ENCODE measurements around the gene KAT8. TPM values are rescaled to one million over a fixed set of nuclear protein-coding genes. Genes with fewer than 3 reads are reported as not detected.
A peak's percentile ranks its signal among the peaks of the same experiment; 100 is the strongest.

The KAT8 gene
- total and polyA plus RNA-seq, 4 donors: 24.3 to 65.7 (median 56.4) TPM

- H3K9me3 ChIP-seq (ENCODE audit: control insufficient read depth, low read length): no peaks in the 10 kb centered on the region
- intact Hi-C loops (cut with DNase I): loop anchor here in 1 of 2 donors (10.0 kb wide), 2 partner anchors 92 to 122 kb away; partner anchors contain the start of genes HSD3B7 and SETD1A
- no peak overlapping the region for H3K27ac ChIP-seq (ENCODE audit: low read depth in 1 of 2, low read length in 2 of 2)
- peaks cover 0 to 3% of the 10 kb centered on the region in 2 donors for H3K4me1 ChIP-seq (ENCODE audit: control insufficient read depth in 1 of 2, insufficient read depth in 2 of 2, low read length in 2 of 2)
- H3K36me3 ChIP-seq (ENCODE audit: control insufficient read depth in 1 of 2, insufficient read depth in 2 of 2, low read length in 1 of 2): peaks cover 0 to 3% of the 10 kb centered on the region in 2 donors
- 95 to 96% methylated on average over 13 of the region's 13 CpGs for WGBS, 2 donors
- H3K4me3 ChIP-seq (ENCODE audit: low read length in 2 of 2): no peak overlapping the region
- H3K27me3 ChIP-seq (ENCODE audit: control insufficient read depth in 1 of 2, insufficient read depth in 2 of 2, low read length in 1 of 2): no peaks in the 10 kb centered on the region
- ATAC-seq (ENCODE audit: low FRiP score) (no peak), DNase-seq (no peak)
Measured at GRCh38 chr16:31077024-31077423, 40.4 kb upstream of the KAT8 start.

DNA sequence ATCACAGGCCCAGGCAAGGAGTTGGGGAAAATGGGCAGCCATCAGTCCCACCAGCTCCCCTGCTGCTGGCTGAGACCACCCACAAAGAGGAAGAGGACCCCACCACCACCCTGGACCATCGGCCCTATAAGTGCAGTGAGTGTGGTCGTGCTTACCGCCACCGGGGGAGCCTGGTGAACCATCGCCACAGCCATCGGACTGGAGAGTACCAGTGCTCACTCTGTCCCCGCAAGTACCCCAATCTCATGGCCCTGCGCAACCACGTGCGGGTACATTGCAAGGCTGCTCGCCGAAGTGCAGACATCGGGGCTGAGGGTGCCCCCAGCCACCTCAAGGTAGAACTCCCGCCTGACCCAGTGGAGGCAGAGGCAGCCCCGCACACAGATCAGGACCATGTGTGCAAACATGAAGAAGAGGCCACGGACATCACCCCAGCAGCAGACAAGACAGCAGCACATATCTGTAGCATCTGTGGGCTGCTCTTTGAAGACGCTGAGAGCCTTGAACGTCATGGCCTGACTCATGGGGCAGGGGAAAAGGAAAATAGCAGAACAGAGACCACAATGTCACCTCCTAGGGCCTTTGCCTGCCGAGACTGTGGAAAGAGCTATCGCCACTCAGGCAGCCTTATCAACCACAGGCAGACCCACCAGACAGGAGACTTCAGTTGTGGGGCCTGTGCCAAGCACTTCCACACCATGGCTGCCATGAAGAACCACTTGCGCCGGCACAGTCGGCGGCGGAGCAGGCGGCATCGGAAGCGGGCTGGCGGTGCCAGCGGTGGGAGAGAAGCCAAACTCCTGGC lies 39.7 kb upstream of the KAT8 start:
- ATAC-seq (ENCODE audit: low FRiP score) (no peak), DNase-seq (no peak)
- Histone ChIP-seq H3K4me1 (ENCODE audit: control insufficient read depth in 1 of 2, insufficient read depth in 2 of 2, low read length in 2 of 2) (no peaks in the 10 kb centered on the region), H3K4me3 (ENCODE audit: low read length in 2 of 2) (no peak overlapping the region), H3K9me3 (ENCODE audit: control insufficient read depth, low read length) (no peaks in the 10 kb centered on the region), H3K36me3 (ENCODE audit: control insufficient read depth in 1 of 2, insufficient read depth in 2 of 2, low read length in 1 of 2) (peaks cover 0 to 3% of the 10 kb centered on the region in 2 donors), H3K27ac (ENCODE audit: low read depth in 1 of 2, low read length in 2 of 2) (no peak overlapping the region), H3K27me3 (ENCODE audit: control insufficient read depth in 1 of 2, insufficient read depth in 2 of 2, low read length in 1 of 2) (no peaks in the 10 kb centered on the region)
- WGBS, 2 donors: 94% methylated on average over 30 of the region's 30 CpGs
- intact Hi-C loops (cut with DNase I): loop anchor here in 1 of 2 donors (10.0 kb wide), 2 partner anchors 93 to 123 kb away; partner anchors contain the start of genes HSD3B7 and SETD1A

GRCh38 chr16:31078597-31079341 lies 38.7 kb upstream of the KAT8 start:
- ATAC-seq (ENCODE audit: low FRiP score): no peak
- H3K9me3 ChIP-seq (ENCODE audit: control insufficient read depth, low read length): no peaks in the 10 kb centered on the region
- no peaks in the 10 kb centered on the region for H3K4me1 ChIP-seq (ENCODE audit: control insufficient read depth in 1 of 2, insufficient read depth in 2 of 2, low read length in 2 of 2)
- no peak overlapping the region for H3K27ac ChIP-seq (ENCODE audit: low read depth in 1 of 2, low read length in 2 of 2)
- no peaks in the 10 kb centered on the region for H3K27me3 ChIP-seq (ENCODE audit: control insufficient read depth in 1 of 2, insufficient read depth in 2 of 2, low read length in 1 of 2)
- intact Hi-C loops (cut with DNase I): loop anchor here in 1 of 2 donors (10.0 kb wide), 2 partner anchors 94 to 124 kb away; partner anchors contain the start of genes HSD3B7 and SETD1A
- H3K36me3 ChIP-seq (ENCODE audit: control insufficient read depth in 1 of 2, insufficient read depth in 2 of 2, low read length in 1 of 2): peaks cover 0 to 3% of the 10 kb centered on the region in 2 donors
- WGBS, 2 donors: 95 to 96% methylated on average over 15 of the region's 15 CpGs
- DNase-seq: no peak
- no peak overlapping the region for H3K4me3 ChIP-seq (ENCODE audit: low read length in 2 of 2)

- H3K27ac ChIP-seq (ENCODE audit: low read depth in 1 of 2, low read length in 2 of 2): no peak overlapping the region
- intact Hi-C loops (cut with DNase I): loop anchor here in 1 of 2 donors (10.0 kb wide), 2 partner anchors 95 to 125 kb away; partner anchors contain the start of genes HSD3B7 and SETD1A
- H3K36me3 ChIP-seq (ENCODE audit: control insufficient read depth in 1 of 2, insufficient read depth in 2 of 2, low read length in 1 of 2): peaks cover 0 to 3% of the 10 kb centered on the region in 2 donors
- no peak overlapping the region for H3K4me3 ChIP-seq (ENCODE audit: low read length in 2 of 2)
- no peaks in the 10 kb centered on the region for H3K9me3 ChIP-seq (ENCODE audit: control insufficient read depth, low read length)
- ATAC-seq (ENCODE audit: low FRiP score) (no peak), DNase-seq (no peak)
- no peaks in the 10 kb centered on the region for H3K4me1 ChIP-seq (ENCODE audit: control insufficient read depth in 1 of 2, insufficient read depth in 2 of 2, low read length in 2 of 2)
- H3K27me3 ChIP-seq (ENCODE audit: control insufficient read depth in 1 of 2, insufficient read depth in 2 of 2, low read length in 1 of 2): no peaks in the 10 kb centered on the region
- 87 to 91% methylated on average over 13 of the region's 13 CpGs for WGBS, 2 donors
Measured at GRCh38 chr16:31079342-31079944, 38.0 kb upstream of the KAT8 start.

DNA sequence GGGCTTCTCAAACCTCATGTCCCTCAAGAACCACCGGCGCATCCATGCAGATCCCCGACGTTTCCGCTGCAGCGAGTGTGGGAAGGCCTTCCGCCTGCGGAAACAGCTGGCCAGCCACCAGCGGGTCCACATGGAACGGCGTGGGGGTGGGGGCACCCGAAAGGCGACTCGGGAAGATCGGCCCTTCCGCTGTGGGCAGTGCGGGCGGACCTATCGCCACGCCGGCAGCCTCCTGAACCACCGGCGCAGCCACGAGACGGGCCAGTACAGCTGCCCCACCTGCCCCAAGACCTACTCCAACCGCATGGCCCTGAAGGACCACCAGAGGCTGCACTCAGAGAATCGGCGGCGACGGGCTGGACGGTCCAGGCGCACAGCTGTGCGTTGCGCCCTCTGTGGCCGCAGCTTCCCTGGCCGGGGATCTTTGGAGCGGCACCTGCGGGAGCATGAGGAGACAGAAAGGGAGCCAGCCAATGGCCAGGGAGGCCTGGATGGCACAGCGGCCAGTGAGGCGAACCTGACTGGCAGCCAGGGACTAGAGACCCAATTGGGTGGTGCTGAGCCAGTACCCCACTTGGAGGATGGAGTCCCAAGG lies 37.3 kb upstream of the KAT8 start:
- WGBS, 2 donors: 96% methylated on average over 39 to 40 of the region's 40 CpGs

DNA sequence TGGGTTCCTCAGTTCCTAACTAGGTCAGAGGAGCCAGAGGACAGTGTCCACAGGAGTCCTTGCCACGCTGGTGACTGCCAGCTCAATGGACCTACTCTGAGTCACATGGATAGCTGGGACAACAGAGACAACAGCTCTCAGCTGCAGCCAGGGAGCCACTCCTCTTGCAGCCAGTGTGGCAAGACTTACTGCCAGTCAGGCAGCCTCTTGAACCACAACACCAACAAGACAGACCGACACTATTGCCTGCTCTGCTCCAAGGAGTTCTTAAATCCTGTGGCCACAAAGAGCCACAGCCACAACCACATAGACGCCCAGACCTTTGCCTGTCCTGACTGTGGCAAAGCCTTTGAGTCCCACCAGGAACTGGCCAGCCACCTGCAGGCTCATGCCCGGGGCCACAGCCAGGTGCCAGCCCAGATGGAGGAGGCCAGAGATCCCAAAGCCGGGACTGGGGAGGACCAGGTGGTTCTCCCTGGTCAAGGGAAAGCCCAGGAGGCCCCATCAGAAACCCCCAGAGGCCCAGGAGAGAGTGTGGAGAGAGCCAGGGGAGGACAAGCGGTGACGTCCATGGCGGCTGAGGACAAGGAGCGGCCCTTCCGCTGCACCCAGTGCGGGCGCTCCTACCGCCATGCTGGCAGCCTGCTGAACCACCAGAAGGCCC lies 36.6 kb upstream of the KAT8 start:
- DNase-seq: no peak
- no peak for ATAC-seq (ENCODE audit: low FRiP score)
- Histone ChIP-seq H3K4me1 (ENCODE audit: control insufficient read depth in 1 of 2, insufficient read depth in 2 of 2, low read length in 2 of 2) (no peaks in the 10 kb centered on the region), H3K27ac (ENCODE audit: low read depth in 1 of 2, low read length in 2 of 2) (no peak overlapping the region), H3K9me3 (ENCODE audit: control insufficient read depth, low read length) (no peaks in the 10 kb centered on the region), H3K27me3 (ENCODE audit: control insufficient read depth in 1 of 2, insufficient read depth in 2 of 2, low read length in 1 of 2) (no peaks in the 10 kb centered on the region), H3K36me3 (ENCODE audit: control insufficient read depth in 1 of 2, insufficient read depth in 2 of 2, low read length in 1 of 2) (peaks cover 0 to 3% of the 10 kb centered on the region in 2 donors), H3K4me3 (ENCODE audit: low read length in 2 of 2) (no peak overlapping the region)
- WGBS, 2 donors: 93% methylated on average over 13 of the region's 13 CpGs
- intact Hi-C loops (cut with DNase I): no loop called here

More for the DNA sequence above, 37.3 kb upstream of the KAT8 start:
- intact Hi-C loops (cut with DNase I): no loop called here
- Histone ChIP-seq H3K27me3 (ENCODE audit: control insufficient read depth in 1 of 2, insufficient read depth in 2 of 2, low read length in 1 of 2) (no peaks in the 10 kb centered on the region), H3K36me3 (ENCODE audit: control insufficient read depth in 1 of 2, insufficient read depth in 2 of 2, low read length in 1 of 2) (peaks cover 0 to 3% of the 10 kb centered on the region in 2 donors), H3K27ac (ENCODE audit: low read depth in 1 of 2, low read length in 2 of 2) (no peak overlapping the region), H3K4me3 (ENCODE audit: low read length in 2 of 2) (no peak overlapping the region), H3K9me3 (ENCODE audit: control insufficient read depth, low read length) (no peaks in the 10 kb centered on the region), H3K4me1 (ENCODE audit: control insufficient read depth in 1 of 2, insufficient read depth in 2 of 2, low read length in 2 of 2) (no peaks in the 10 kb centered on the region)
- ATAC-seq (ENCODE audit: low FRiP score): peak; percentile 4
- DNase-seq: peak in 1 of 2 donors; percentile 73

GRCh38 chr16:31081428-31082351 lies 35.8 kb upstream of the KAT8 start:
- no peak for ATAC-seq (ENCODE audit: low FRiP score)
- intact Hi-C loops (cut with DNase I): no loop called here

More at GRCh38 chr16:31081428-31082351, 35.8 kb upstream of the KAT8 start:
- Histone ChIP-seq H3K36me3 (ENCODE audit: control insufficient read depth in 1 of 2, insufficient read depth in 2 of 2, low read length in 1 of 2) (peaks cover 0 to 3% of the 10 kb centered on the region in 2 donors), H3K27me3 (ENCODE audit: control insufficient read depth in 1 of 2, insufficient read depth in 2 of 2, low read length in 1 of 2) (no peaks in the 10 kb centered on the region), H3K27ac (ENCODE audit: low read depth in 1 of 2, low read length in 2 of 2) (no peak overlapping the region), H3K4me3 (ENCODE audit: low read length in 2 of 2) (no peak overlapping the region), H3K4me1 (ENCODE audit: control insufficient read depth in 1 of 2, insufficient read depth in 2 of 2, low read length in 2 of 2) (no peaks in the 10 kb centered on the region), H3K9me3 (ENCODE audit: control insufficient read depth, low read length) (no peaks in the 10 kb centered on the region)
- 81 to 82% methylated on average over 26 of the region's 26 CpGs for WGBS, 2 donors
- peak in 1 of 2 donors; percentile 69 for DNase-seq

Data from aorta (tissue), 5 donors.